ENCODE data around the gene RIPOR1.

The RIPOR1 gene

DNA sequence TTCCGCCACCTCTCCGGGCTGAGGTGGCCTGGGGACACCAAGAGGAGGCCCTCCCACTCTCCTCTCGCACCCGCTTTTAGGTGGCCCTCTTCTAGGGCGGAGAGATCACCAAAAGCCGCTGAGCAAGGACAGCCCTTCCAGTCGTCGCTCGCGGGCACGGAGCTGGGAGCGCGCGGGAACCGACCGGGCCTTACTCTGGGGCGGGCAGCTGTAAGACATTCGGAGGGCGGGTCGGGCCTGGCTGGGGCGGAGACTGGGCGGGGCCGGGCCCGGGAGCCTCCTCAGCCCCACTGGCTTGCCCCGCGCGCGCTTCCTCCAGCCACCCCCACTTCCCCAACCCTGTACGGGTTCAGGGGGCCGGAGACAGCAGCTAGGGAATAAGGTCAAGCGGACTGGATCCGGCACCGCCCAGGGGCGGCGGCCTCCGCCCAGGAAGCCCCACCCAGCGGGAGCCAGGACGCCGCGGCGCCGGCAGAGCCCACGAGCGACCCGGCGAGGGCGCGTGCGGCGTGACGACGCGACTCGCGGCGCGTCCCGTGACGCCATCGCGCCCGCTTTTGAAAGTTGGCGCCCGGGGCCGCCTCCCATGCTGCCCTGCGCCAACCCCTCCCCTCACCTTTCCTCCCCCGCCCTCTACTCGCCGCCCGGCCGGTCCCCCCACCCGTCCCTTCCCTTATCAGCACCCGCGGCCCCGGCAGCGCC, 33.3 kb downstream of the RIPOR1 start:
- peak; percentile 98 for DNase-seq (ENCODE audit: low spot score)
- TF ChIP-seq, protein P1, sequence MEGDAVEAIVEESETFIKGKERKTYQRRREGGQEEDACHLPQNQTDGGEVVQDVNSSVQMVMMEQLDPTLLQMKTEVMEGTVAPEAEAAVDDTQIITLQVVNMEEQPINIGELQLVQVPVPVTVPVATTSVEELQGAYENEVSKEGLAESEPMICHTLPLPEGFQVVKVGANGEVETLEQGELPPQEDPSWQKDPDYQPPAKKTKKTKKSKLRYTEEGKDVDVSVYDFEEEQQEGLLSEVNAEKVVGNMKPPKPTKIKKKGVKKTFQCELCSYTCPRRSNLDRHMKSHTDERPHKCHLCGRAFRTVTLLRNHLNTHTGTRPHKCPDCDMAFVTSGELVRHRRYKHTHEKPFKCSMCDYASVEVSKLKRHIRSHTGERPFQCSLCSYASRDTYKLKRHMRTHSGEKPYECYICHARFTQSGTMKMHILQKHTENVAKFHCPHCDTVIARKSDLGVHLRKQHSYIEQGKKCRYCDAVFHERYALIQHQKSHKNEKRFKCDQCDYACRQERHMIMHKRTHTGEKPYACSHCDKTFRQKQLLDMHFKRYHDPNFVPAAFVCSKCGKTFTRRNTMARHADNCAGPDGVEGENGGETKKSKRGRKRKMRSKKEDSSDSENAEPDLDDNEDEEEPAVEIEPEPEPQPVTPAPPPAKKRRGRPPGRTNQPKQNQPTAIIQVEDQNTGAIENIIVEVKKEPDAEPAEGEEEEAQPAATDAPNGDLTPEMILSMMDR (IDR thresholded peaks at IDR 0.05; ENCODE audit: extremely low read depth, missing control alignments) = no peak

DNA sequence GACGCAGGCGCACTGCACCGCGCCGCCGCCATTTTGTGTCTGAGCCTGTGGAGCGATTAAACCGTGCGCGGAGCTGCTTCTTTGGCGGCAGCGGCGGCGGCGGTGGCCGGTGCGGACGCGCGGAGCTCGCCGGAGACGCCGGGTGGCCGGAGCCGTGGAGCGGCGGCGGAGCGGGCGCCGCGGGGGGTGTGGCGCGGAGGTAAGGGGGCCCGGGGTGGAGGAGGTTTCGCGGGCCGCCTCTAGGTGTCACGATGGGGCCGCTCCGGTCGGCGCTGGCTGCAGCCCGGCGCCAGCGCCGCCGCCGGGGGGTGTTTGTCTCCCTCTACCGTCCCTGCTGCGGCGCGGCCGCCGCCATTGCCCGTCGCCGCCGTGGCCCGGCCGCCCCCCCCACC, 33.9 kb downstream of the RIPOR1 start, which contains the start of gene CTCF:
Gene CTCF (plus strand): TSS at position 1 of the 392 bp plus-strand sequence. CDS start 48,307 bp downstream, outside the sequence.
- peak; percentile 91 for DNase-seq (ENCODE audit: low spot score)
- TF ChIP-seq, protein P1 (IDR thresholded peaks at IDR 0.05; ENCODE audit: extremely low read depth, missing control alignments) = peak; percentile 64

DNA sequence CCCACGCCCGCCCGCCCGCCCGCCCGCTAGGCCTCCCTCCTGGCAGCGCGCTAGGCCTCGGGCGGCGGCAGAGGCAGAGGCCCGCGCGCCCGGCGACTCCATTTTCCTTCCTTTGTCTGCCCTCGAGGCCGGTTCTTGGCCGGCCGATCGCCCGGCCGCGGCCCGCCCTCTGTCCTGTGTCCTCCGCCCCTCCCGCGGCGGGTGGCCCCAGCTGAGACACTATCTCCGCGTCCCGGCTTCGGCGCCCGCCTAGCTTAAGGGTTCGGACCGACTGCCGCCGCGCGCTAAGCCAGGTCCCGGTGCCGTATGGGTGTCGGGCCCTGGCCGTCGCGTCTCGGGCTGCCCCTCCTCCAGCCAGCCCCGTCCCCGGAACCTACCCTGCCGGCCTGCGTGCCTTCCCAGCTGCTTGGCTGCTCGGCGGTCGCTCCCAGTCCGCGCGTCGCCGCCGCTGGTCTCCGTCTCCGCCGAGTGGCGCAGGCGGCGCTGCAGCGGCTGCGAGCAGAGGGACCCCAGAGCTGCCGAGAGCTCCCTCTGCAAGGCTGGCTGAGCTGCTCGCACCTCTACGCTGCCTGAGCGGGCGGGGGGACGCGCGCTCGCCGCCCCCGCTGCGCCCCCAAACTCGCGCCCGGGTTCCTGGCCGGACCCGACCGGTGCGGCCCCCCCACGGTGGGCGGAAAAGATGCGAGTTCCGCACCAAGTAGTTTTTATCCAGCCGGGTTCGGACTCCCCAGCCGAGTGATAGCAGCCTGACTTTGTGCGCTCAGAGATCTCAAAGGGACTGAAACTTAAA, 34.5 kb downstream of the RIPOR1 start:
- TF ChIP-seq, protein P1 (IDR thresholded peaks at IDR 0.05; ENCODE audit: extremely low read depth, missing control alignments) = peak; percentile 11
- DNase-seq (ENCODE audit: low spot score) = peak; percentile 63

DNA sequence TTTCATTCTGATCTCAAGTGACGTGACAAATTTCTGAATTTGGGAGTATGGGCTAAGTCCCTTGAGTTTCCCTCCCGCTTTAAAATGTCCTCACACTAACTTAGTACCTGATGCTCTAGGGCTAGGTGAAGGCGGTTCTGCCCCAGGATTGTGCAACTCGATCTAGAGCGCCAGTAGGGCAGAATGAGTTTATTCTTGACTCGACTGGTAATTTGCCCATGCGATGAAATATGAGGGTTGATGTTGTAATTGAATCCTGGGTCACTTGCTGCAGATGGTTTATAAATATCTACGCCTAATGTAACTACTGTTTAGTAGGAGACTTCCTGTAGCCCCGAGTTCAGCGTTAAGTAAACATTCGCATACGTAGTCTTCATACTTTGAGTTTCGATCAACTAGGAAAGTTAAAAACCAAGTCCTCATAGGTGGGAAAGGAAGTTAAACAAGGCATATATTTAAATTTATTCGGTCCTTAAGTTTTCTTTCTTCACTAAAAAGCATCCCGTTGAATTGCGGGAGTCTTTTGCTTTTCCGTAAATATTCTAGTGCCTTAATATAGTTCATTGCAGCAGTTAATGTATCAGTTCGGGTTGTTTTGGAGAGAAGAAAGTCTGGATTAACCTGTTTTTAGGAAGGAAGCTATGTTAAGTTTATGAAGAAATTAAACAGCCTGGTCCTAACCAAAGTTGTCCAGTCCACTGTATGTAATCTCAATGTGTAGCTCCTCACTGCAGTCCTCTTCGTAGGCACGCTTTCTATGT, 35.3 kb downstream of the RIPOR1 start:
- no peak for DNase-seq (ENCODE audit: low spot score)

DNA sequence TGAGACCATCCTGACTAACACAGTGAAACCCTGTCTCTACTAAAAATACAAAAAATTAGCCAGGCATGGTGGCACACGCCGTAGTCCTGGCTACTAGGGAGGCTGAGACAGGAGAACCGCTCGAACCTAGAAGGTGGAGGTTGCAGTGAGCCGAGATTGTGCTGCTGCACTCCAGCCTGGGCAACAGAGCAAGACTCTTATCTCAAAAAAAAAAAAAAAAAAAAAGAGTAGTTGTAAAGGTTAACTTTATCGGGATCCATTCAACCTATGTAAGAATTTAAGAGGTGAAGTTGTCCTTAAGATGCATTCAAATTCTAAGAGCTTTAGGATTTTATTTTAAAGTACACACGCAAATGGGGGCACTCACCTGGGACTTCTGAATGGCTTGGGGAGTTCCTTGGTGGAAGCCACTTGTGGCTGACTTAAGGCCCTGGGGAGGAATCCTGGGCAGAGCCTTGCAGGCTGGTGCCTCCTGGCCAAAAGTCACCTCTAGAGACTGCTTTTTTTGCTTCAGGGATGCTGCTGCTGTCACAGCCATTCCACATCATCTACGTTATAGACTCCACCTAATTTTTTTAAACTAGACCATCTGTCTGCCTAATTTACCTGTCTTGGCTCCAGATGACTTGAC, 37.0 kb downstream of the RIPOR1 start:
- TF ChIP-seq, protein P1 (IDR thresholded peaks at IDR 0.05; ENCODE audit: extremely low read depth, missing control alignments) = no peak
- no peak for DNase-seq (ENCODE audit: low spot score)

More for the DNA sequence above, 35.3 kb downstream of the RIPOR1 start:
- TF ChIP-seq, protein P1 (IDR thresholded peaks at IDR 0.05; ENCODE audit: extremely low read depth, missing control alignments) = no peak

DNA sequence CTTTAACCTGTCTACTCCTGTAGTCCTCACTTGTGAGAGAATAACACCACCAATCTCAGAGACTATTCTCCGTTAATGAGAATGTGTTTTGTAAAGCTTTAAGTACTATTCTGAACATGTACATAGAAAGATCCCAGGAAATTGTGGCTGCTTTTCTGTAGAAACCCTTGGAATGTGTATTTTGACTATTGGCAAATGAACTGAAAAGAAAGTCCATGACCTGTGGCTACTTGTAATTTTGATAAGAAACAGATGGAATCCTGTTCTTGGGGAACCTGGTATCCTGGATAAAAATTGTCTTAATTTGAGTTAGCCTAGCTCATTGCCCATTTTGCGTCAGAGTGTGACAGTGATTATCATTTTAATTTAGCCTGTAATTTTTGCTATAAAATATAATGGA, 42.8 kb downstream of the RIPOR1 start:
- TF ChIP-seq, protein P1 (IDR thresholded peaks at IDR 0.05; ENCODE audit: extremely low read depth, missing control alignments) = no peak
- DNase-seq (ENCODE audit: low spot score) = no peak
